K562 (cell line): ENCODE measurements around the gene CRY2. TPM values are rescaled to one million over a fixed set of nuclear protein-coding genes. Genes with fewer than 3 reads are reported as not detected.

Experiments
- BHLHE40 ChIP-seq: IDR thresholded peaks from 2 replicates; pipeline ENCODE4 v1.6.1; 2011; ENCODE audit warnings: low read length, improper control_type of control experiment
- COPS2 ChIP-seq: fragments of 450-650 bp; conservative IDR thresholded peaks from 2 replicates; pipeline ENCODE4 v1.6.1; 2016; ENCODE audit warnings: mild to moderate bottlenecking, moderate library complexity
- GTF2F1 ChIP-seq: IDR thresholded peaks from 2 replicates; pipeline ENCODE4 v1.6.1; 2011; ENCODE audit warnings: low read depth, low read length, improper control_type of control experiment
- KDM1A ChIP-seq, 2 experiments: fragments of 450-650 bp; IDR thresholded peaks; 2 replicates each; pipeline ENCODE4 v1.6.1; 2016; ENCODE audit warnings: mild to moderate bottlenecking in 2 of 2
- KLF16 ChIP-seq: IDR thresholded peaks from 2 replicates; pipeline ENCODE4 v1.6.1; 2016; ENCODE audit warnings: antibody characterized with exemption
- MIER1 ChIP-seq: fragments of 450-650 bp; IDR thresholded peaks from 2 replicates; pipeline ENCODE4 v1.6.1; 2016; ENCODE audit warnings: antibody characterized with exemption, mild to moderate bottlenecking, low read depth
- NBN ChIP-seq: fragments of 450-650 bp; IDR thresholded peaks from 2 replicates; pipeline ENCODE4 v1.6.1; 2016; ENCODE audit warnings: low read depth, mild to moderate bottlenecking
- OTX1 ChIP-seq: fragments of 450-650 bp; formaldehyde crosslinking; IDR thresholded peaks from 2 replicates; pipeline ENCODE4 v1.4.0; 2022; ENCODE audit warnings: mild to moderate bottlenecking
- PTBP1 ChIP-seq: fragments of 200-400 bp; formaldehyde crosslinking; IDR thresholded peaks from 2 replicates; pipeline ENCODE4 v1.6.1; 2017; ENCODE audit warnings: low read depth, low read length
- RBM15 ChIP-seq: fragments of 200-400 bp; formaldehyde crosslinking; IDR thresholded peaks from 2 replicates; pipeline ENCODE4 v1.6.1; 2018; ENCODE audit warnings: mild to moderate bottlenecking, low read length, moderate library complexity; ENCODE audit not compliant: insufficient read depth
- SRSF7 ChIP-seq: fragments of 200-400 bp; formaldehyde crosslinking; optimal IDR thresholded peaks from 2 replicates; pipeline ENCODE3; 2017; ENCODE audit warnings: mild to moderate bottlenecking, low read depth, low read length
- ZFP30 ChIP-seq: fragments of 250-450 bp; sonication (Bioruptor Pico); IDR thresholded peaks from 2 replicates; pipeline ENCODE4 v1.8.0; 2022; ENCODE audit warnings: moderate library complexity, mild to moderate bottlenecking, inconsistent platforms, borderline replicate concordance
- ZNF124 ChIP-seq: sonication (generic); formaldehyde crosslinking; IDR thresholded peaks from 2 replicates; pipeline ENCODE4 v1.8.1; 2022; ENCODE audit warnings: missing genetic modification reagents
- ZNF586 ChIP-seq: fragments of 450-650 bp; formaldehyde crosslinking; conservative IDR thresholded peaks from 2 replicates; pipeline ENCODE4 v1.4.0; 2020; ENCODE audit warnings: mild to moderate bottlenecking, moderate library complexity
- ZNF780A ChIP-seq: fragments of 250-450 bp; sonication (Bioruptor Pico); IDR thresholded peaks from 2 replicates; pipeline ENCODE4 v1.5.0; 2021; ENCODE audit warnings: mild to moderate bottlenecking
- polyA plus RNA-seq, 8 experiments: library from polyadenylated mRNA; depleted of rRNA in 4 of 8; stranded (reverse) in 5 of 8; unstranded in 3 of 8; fragments of >200 nt; fragmentation: Nextera tagmentation in 2 of 8; fragmentation: Illumina TruSeq in 1 of 8; extraction: Ambion mirVana in 2 of 8; extraction: Trizol in 1 of 8; gene quantifications; 2 replicates each; pipeline versions ENCODE4 v1.2.1 to v1.2.3, GENCODE V29; 2011 to 2014; ENCODE audit warnings: inconsistent platforms in 1 of 8, missing spikeins in 1 of 8
- total RNA-seq, 7 experiments: library from RNA; depleted of rRNA in 6 of 7; stranded (reverse); fragments of >200 nt in 6 of 7; fragmentation: Illumina TruSeq in 2 of 7; extraction: Trizol in 2 of 7; gene quantifications; 2 replicates each; pipeline versions ENCODE4 v1.2.1 to v1.2.3, GENCODE V29; 2011 to 2021; ENCODE audit warnings: low replicate concordance in 1 of 7
- TF ChIP-seq, protein P1 (sequence below), 2 experiments: fragments of 450-650 bp; formaldehyde crosslinking in 1 of 2; IDR thresholded peaks; 2 replicates each; pipeline versions ENCODE4 v1.4.0 to v1.6.1; 2014 to 2020; ENCODE audit warnings: mild to moderate bottlenecking in 2 of 2, borderline replicate concordance in 1 of 2, low read depth in 1 of 2
- TF ChIP-seq, protein P2 (sequence below), 2 experiments: fragments of 450-650 bp in 1 of 2; IDR thresholded peaks; 2 replicates each; pipeline ENCODE4 v1.6.1; 2011 to 2017; ENCODE audit warnings: low read depth in 2 of 2, antibody characterized with exemption in 1 of 2, borderline replicate concordance in 1 of 2, low read length in 1 of 2, mild to moderate bottlenecking in 1 of 2, mixed read lengths in 1 of 2; ENCODE audit not compliant: control insufficient read depth in 1 of 2

CRY2 gene
- total and polyA plus RNA-seq, 9 of the 15 experiments (the other 6 are each of a cell fraction or from before 2014, with no cell fraction given), result 2.3 to 23.9 (median 14.8) TPM

DNA sequence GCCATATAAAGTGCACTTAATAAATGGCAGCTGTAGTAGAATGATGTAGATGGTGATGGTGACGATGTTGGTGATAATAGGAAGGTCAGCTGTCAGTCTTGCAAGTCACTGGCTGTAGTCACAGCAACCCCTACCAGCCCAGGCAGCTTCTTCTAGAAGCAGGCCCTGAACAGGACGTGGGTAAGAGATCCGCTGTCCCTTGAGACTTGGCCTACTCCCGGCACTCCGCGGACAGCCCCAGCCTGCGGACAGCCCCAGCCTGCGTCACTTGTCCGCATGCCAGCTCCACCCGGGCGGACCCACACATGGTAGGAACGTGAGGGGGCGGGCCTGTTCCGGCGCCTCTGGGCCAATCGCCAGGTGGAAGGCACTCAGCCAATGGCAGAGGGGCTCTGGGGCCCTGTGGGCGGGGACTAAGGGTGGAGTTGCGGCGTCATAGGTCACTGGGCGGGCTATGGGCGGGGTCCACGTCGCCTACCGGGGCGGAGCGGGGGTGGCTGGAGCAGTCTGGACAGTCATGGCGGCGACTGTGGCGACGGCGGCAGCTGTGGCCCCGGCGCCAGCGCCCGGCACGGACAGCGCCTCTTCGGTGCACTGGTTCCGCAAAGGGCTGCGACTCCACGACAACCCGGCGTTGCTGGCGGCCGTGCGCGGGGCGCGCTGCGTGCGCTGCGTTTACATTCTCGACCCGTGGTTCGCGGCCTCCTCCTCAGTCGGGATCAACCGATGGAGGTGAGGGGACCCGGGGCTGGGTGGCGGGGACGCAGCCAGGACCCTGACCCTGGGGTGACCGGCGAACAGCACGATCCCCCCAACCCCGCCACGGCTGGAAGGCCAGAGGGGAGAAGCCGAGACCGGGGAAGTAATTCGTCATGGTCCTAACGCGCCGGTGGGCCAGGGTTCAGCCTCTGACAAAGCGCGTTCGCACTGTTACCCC lies at the start of gene CRY2 (continued):
- TF ChIP-seq, protein P1, sequence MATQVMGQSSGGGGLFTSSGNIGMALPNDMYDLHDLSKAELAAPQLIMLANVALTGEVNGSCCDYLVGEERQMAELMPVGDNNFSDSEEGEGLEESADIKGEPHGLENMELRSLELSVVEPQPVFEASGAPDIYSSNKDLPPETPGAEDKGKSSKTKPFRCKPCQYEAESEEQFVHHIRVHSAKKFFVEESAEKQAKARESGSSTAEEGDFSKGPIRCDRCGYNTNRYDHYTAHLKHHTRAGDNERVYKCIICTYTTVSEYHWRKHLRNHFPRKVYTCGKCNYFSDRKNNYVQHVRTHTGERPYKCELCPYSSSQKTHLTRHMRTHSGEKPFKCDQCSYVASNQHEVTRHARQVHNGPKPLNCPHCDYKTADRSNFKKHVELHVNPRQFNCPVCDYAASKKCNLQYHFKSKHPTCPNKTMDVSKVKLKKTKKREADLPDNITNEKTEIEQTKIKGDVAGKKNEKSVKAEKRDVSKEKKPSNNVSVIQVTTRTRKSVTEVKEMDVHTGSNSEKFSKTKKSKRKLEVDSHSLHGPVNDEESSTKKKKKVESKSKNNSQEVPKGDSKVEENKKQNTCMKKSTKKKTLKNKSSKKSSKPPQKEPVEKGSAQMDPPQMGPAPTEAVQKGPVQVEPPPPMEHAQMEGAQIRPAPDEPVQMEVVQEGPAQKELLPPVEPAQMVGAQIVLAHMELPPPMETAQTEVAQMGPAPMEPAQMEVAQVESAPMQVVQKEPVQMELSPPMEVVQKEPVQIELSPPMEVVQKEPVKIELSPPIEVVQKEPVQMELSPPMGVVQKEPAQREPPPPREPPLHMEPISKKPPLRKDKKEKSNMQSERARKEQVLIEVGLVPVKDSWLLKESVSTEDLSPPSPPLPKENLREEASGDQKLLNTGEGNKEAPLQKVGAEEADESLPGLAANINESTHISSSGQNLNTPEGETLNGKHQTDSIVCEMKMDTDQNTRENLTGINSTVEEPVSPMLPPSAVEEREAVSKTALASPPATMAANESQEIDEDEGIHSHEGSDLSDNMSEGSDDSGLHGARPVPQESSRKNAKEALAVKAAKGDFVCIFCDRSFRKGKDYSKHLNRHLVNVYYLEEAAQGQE (IDR thresholded peaks at IDR 0.05; ENCODE audit: borderline replicate concordance), result peak; percentile 53
- TF ChIP-seq, protein P1 (CRISPR knock-in tag; IDR thresholded peaks at IDR 0.05; ENCODE audit: low read depth), result 0 out of 2 replicates have a peak, but pooled peaks have one; percentile 52
- TF ChIP-seq COPS2, result no peak
- peak; percentile 100 for TF ChIP-seq BHLHE40
- no peak; the same call in 1 of the 2 replicates for TF ChIP-seq NBN
- TF ChIP-seq ZNF124 (CRISPR knock-in tag), result no peak
- no peak for TF ChIP-seq SRSF7
- TF ChIP-seq GTF2F1, result no peak
- TF ChIP-seq ZFP30 (CRISPR knock-in tag), result no peak
- TF ChIP-seq ZNF780A (CRISPR knock-in tag), result no peak
- no peak for TF ChIP-seq MIER1
- TF ChIP-seq ZNF586 (CRISPR knock-in tag), result no peak
- no peak for TF ChIP-seq RBM15
- TF ChIP-seq OTX1 (CRISPR knock-in tag), result no peak
- TF ChIP-seq, protein P2, sequence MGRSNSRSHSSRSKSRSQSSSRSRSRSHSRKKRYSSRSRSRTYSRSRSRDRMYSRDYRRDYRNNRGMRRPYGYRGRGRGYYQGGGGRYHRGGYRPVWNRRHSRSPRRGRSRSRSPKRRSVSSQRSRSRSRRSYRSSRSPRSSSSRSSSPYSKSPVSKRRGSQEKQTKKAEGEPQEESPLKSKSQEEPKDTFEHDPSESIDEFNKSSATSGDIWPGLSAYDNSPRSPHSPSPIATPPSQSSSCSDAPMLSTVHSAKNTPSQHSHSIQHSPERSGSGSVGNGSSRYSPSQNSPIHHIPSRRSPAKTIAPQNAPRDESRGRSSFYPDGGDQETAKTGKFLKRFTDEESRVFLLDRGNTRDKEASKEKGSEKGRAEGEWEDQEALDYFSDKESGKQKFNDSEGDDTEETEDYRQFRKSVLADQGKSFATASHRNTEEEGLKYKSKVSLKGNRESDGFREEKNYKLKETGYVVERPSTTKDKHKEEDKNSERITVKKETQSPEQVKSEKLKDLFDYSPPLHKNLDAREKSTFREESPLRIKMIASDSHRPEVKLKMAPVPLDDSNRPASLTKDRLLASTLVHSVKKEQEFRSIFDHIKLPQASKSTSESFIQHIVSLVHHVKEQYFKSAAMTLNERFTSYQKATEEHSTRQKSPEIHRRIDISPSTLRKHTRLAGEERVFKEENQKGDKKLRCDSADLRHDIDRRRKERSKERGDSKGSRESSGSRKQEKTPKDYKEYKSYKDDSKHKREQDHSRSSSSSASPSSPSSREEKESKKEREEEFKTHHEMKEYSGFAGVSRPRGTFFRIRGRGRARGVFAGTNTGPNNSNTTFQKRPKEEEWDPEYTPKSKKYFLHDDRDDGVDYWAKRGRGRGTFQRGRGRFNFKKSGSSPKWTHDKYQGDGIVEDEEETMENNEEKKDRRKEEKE (IDR thresholded peaks at IDR 0.05; ENCODE audit: borderline replicate concordance in 1 of 2, control insufficient read depth in 1 of 2, low read depth in 2 of 2, low read length in 1 of 2), result no peak
- no peak for TF ChIP-seq PTBP1
- TF ChIP-seq KDM1A (IDR thresholded peaks at IDR 0.05), result no peak
- TF ChIP-seq KLF16, result no peak
